Amygdala (tissue), 56 donors: ENCODE results near the gene KRTAP12-2.
"Not testable (repeated sequence)": the region's sequence is repeated elsewhere in the genome, so short reads cannot be mapped to it uniquely, and the experiment has no call there.

Experiments
- DNase-seq, 56 donors: peaks; one replicate each; lab custom pipeline; 2025; lab: John Stamatoyannopoulos, UW

KRTAP12-2 gene

DNA sequence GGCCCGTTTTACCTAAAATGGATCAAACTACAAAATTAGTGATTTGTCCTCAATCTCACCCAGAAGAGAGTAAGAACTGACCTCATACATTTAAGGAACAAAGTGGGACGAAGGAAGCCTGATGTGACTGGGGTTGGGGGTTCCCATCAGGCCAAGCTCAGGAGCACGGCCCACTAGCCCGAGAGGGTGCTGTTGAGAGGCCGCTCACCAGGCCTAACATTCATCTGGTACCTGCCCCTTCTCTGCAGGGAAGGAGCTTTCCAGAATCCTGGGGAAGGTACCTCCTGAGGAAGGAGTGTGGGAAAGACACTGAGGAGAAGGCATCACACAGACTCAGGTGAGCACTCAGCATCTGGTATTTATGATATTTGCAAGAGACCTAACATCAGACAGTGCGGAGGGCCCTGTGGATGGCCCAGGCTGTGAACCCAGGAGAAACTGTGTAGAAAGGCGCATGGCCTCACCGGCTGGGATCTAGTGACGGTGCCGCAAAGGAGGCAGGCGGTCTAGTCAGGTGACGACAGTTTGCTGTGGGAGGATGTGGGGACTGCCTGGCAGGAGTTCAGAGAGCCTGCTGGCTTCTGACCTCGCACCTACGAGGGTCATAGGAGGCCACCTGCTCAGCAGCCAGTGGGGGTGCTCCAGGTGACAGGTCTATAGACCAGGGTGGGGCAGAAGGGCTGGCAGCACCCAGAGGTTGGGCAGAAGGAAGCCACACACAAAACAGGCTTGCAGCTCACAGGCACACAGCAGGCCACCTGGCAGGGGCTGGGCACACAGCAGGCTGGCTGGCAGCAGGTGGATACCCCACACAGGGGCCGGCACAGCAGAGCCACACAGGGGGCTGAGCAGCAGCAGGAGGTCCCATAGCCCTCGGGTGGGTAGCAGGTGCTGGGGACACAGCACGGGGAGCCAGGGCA lies 12.8 kb downstream of the KRTAP12-2 start:
- no peak for DNase-seq

- no peak for DNase-seq
Observed at GRCh38 chr21:44653123-44653522, 13.6 kb downstream of the KRTAP12-2 start.

GRCh38 chr21:44650973-44651675 lies 15.6 kb downstream of the KRTAP12-2 start:
- no peak for DNase-seq

DNA sequence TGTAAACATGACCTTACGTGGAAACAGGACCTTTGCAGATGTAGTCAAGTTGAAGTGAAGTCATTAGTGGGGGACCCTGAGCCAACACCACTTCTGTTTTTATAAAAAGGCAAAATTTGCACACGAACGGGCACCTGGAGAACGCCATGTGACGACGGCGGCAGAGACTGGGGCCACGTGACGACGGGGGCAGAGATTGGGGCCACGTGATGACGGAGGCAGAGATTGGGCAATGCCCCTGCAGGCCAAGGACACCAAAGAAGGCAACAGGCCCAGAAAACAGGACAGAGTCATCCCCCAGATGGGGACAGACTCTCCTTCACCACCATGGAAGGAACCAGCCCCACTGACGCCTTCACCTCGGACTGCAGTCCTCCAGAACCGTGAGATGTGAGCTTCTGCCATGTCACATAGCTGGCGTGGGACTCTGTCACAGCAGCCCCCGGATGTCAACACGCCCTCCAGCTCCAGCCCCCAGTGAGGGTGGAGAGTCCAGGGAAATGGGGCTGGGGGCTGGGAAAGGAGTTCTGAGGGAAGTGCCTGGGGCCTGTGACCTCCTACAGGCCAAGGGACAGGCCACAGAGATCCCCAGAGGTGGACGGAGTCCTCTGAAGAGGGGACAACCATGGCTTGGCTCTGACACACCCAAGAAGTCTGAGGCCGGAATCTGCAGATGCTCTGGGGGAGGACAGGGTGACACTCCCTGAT lies 16.3 kb downstream of the KRTAP12-2 start:
- DNase-seq: no peak

DNA sequence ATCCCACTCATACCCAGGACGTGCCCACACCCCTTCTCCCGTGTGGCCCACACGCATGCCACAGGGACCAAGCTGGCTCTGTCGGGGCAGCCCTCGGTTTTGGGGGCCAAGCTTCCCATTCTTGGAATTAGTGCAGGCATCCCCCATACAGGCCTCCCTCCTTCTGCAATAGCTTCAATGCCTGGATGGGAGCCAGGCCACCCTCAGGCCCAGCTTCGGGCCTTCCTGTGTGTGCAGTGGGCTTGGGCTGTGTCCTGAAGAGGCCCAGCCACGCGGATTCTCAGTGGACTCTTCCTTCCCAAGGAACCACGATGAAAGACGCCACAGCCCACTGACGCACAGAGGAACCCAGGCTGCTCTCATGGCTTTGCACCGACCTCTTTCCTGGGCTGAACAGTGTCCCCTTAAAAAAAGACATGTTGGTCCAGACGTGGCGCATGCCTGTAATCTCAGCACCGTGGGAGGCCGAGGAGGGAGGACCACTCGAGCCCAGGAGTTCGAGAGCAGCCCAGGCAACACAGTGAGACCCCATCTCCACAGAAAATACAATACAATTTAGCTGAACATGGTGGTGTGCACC lies 17.1 kb downstream of the KRTAP12-2 start:
- DNase-seq: no peak

GRCh38 chr21:44648557-44649311 lies 18.0 kb downstream of the KRTAP12-2 start:
- no peak for DNase-seq

DNA sequence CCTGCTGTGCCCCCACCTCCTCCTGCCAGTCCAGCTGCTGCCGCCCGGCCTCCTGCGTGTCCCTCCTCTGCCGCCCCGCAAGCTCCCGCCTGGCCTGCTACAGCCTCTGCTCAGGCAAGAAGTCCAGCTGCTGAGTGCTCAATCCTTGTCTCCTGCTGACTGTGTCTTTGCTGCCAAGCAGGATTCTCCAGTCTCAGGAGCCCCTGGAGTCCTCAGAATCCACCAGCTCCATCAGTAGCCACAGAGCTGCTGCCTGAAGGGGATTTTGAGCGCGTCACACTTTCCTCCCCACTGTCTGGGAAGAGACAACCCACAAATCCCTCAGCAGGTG lies 19.5 kb downstream of the KRTAP12-2 start:
- no peak for DNase-seq

GRCh38 chr21:44646366-44647221 lies 20.1 kb downstream of the KRTAP12-2 start, which contains the start of gene KRTAP10-11:
Gene KRTAP10-11 (plus strand): TSS chr21:44646414. CDS start chr21:44646459, 45 bp downstream.
- not testable (repeated sequence) for DNase-seq

- no peak for DNase-seq
Observed at GRCh38 chr21:44644878-44645277, 21.8 kb downstream of the KRTAP12-2 start.

DNA sequence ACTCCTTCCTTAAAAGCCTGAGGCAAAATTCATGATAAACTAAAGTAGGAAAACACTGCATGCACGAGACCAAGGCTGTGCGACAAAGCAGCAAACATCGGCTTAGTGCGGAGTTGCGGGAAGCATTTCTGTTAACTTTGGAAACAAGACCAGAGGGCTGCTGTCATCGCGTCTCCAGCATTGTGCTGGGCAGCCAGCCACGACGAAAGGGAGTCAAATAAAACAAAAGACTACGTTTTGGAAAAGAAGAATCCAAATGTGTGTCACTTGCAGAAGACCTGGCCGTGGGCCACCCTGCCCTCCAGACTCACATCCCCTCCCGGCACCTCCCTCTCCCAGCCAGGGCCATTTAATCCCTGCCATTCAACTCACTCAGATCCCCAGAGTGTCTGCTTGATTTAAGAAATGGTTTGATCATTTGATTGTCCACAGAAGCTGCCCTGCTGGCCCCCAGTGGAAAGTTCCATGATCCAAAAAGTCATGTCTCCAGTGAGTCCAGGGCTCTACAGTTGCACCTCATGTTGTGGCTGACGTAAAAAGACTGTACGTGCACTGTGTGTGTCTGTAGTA lies 22.9 kb downstream of the KRTAP12-2 start:
- no peak for DNase-seq

- DNase-seq: no peak
Observed at GRCh38 chr21:44640761-44641160, 26.0 kb downstream of the KRTAP12-2 start.

DNA sequence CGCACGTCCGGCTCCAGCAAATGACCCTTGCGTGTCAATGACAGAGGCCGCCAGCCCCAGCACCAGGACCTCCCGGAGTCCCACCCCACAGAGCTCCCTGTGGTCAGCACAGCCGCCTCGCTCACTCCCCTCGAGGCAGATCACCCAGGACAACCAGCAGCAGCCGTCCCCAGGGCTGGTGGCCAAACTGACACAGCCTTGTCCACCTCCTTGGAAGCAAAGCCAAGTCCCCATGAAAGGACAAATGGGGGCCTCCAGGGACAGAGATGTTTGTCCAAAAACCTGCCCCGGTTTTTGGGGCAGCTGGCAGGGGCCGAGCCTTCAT lies 27.4 kb downstream of the KRTAP12-2 start:
- DNase-seq: no peak

DNA sequence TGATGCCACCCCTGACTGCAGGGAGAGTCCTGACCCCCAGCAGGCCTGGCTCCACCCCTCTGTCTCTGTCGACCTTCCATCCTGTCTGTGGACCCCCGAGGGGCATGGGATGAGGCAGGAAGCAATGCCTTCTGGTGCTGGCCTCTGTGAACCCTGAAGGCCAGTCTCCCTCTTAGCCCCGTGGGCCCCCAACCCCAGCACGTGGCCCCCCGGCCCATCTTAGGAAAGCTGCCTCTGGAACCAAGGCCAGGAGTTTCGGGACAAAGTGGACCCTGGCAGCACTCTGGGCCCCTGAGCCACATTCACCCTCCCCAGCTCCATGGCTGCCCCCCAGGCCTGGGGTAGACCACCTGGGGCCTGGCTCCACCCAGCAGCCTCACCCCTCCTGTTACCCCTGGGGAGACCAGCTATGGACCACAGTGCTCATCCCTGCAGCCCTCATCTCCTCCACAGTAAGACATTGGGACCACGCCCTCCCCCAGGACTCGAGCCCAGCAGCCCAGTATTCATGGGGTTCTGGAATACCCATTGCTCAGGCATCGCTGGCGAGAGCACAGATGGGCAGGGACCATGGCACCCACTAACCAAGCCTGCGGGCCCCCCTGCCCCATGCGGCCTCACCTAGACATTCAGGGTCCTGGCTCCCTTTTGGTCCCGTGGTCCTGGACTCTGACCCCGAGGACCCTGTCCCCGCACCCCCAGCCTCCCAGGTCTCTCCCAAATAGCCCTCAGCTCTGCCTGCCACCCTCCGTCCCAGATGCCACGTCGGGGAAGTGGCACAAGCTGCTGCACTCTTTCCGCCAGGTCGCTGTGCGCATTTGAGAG lies 28.0 kb downstream of the KRTAP12-2 start:
- not testable (repeated sequence) for DNase-seq

DNA sequence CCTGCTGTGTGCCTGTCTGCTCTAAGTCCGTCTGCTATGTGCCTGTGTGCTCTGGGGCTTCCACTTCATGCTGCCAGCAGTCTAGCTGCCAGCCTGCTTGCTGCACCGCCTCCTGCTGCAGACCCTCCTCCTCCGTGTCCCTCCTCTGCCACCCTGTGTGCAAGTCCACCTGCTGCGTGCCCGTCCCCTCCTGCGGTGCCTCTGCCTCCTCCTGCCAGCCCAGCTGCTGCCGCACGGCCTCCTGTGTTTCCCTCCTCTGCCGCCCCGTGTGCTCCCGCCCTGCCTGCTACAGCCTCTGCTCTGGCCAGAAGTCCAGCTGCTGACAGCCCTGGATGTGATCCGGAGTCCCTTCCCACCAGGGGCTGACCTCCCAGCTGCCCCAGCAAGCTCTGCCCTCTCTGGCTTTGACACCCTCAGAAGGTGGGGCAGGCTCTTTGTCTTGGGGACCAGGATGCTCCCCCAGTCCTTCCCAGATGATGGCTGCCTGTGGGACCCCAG lies 28.8 kb downstream of the KRTAP12-2 start:
- DNase-seq: not testable (repeated sequence)

GRCh38 chr21:44637018-44637850 lies 29.5 kb downstream of the KRTAP12-2 start, which contains the start of gene KRTAP10-10:
Gene KRTAP10-10 (plus strand): TSS chr21:44637356. CDS start chr21:44637418, 62 bp downstream.
- peak in 3 of 56 donors; percentile 12 to 26 (median 14) for DNase-seq

DNA sequence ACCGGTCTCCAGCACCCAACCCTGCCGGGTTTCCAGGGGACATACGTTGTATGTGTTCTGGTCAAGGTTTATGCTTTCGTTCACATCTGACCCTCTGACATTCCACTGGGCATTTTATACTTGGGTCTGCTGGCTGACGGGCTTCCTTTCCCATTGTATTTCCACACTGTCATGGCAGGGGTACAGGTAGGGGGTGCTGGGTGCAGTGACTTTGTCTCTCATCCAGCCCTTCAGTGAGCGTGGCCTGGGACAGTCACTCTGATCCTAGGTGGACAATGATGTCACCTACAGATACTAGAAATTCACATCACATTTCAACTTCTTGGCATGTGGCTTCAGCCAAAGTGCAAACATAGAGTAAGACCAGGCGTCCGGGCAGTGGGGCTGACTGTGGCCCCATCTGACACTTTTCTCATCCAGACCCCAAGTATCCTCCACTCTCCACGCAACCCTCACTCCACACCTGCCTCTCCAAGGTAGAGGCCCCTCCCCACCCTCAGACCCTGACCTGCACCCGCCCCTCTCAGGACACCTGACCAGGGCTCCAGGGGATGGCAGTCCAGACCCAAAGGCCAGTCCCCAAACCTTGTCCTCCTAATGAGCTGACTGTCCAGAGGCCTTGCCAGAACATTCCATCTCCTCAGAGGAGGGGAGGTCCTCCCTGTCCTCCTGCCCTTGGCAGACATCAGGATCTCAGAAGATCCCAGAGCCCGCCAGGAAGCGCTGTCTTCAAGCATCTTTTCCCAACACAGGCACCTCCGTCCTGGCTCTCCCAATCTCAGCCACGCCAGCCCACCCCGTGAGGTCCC lies 30.3 kb downstream of the KRTAP12-2 start:
- DNase-seq: no peak
